Keratinocyte (primary cell): ENCODE results near the gene NUP214.

Experiments used
- EZH2 ChIP-seq: IDR thresholded peaks from one replicate; pipeline ENCODE4 v1.6.1; 2012; ENCODE audit warnings: inconsistent platforms, mild to moderate bottlenecking, low read length, moderate library complexity
- TF ChIP-seq, protein P1 (sequence below), 3 experiments: IDR thresholded peaks in 1 of 3; conservative IDR thresholded peaks in 1 of 3; optimal IDR thresholded peaks in 1 of 3; 2 replicates in 2 of 3; 3 replicates in 1 of 3; pipeline versions ENCODE3 to v1.5.1; 2011; ENCODE audit warnings: low read length in 3 of 3, mild to moderate bottlenecking in 3 of 3, moderate library complexity in 2 of 3, control low read depth in 1 of 3, inconsistent platforms in 1 of 3; ENCODE audit not compliant: insufficient read depth in 2 of 3; ENCODE audit errors: extremely low read depth in 1 of 3

GRCh38 chr9:131178926-131179325 is 53.5 kb downstream of the NUP214 start:
- no peak for TF ChIP-seq EZH2
- TF ChIP-seq, protein P1, sequence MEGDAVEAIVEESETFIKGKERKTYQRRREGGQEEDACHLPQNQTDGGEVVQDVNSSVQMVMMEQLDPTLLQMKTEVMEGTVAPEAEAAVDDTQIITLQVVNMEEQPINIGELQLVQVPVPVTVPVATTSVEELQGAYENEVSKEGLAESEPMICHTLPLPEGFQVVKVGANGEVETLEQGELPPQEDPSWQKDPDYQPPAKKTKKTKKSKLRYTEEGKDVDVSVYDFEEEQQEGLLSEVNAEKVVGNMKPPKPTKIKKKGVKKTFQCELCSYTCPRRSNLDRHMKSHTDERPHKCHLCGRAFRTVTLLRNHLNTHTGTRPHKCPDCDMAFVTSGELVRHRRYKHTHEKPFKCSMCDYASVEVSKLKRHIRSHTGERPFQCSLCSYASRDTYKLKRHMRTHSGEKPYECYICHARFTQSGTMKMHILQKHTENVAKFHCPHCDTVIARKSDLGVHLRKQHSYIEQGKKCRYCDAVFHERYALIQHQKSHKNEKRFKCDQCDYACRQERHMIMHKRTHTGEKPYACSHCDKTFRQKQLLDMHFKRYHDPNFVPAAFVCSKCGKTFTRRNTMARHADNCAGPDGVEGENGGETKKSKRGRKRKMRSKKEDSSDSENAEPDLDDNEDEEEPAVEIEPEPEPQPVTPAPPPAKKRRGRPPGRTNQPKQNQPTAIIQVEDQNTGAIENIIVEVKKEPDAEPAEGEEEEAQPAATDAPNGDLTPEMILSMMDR (optimal IDR thresholded peaks at IDR 0.05 in 1 of 3, IDR thresholded peaks at IDR 0.05 in 1 of 3, conservative IDR thresholded peaks at IDR 0.05 in 1 of 3; ENCODE audit: extremely low read depth in 1 of 3, insufficient read depth in 2 of 3, low read length in 3 of 3), result no peak
